Sigmoid colon (tissue), 3 donors: Measurements from ENCODE around the gene IL1R2.

Experiments used
- POLR2A ChIP-seq, 2 donors: fragments of 450-650 bp; IDR thresholded peaks; one replicate each; pipeline ENCODE4 v1.6.1; 2016; ENCODE audit warnings: antibody characterized with exemption in 2 of 2, mild to moderate bottlenecking in 2 of 2, moderate library complexity in 2 of 2
- TF ChIP-seq, protein P1 (sequence below), 4 experiments: fragments of 450-650 bp in 3 of 4; fragments of 200-600 bp in 1 of 4; IDR thresholded peaks; one replicate each; pipeline ENCODE4 v1.5.1; 2016 to 2019; ENCODE audit warnings: antibody characterized with exemption in 4 of 4, mild to moderate bottlenecking in 3 of 4, moderate library complexity in 2 of 4

GRCh38 chr2:102000012-102000411 is 8.3 kb downstream of the IL1R2 start:
- TF ChIP-seq POLR2A (IDR thresholded peaks at IDR 0.05), result no peak
- TF ChIP-seq, protein P1, sequence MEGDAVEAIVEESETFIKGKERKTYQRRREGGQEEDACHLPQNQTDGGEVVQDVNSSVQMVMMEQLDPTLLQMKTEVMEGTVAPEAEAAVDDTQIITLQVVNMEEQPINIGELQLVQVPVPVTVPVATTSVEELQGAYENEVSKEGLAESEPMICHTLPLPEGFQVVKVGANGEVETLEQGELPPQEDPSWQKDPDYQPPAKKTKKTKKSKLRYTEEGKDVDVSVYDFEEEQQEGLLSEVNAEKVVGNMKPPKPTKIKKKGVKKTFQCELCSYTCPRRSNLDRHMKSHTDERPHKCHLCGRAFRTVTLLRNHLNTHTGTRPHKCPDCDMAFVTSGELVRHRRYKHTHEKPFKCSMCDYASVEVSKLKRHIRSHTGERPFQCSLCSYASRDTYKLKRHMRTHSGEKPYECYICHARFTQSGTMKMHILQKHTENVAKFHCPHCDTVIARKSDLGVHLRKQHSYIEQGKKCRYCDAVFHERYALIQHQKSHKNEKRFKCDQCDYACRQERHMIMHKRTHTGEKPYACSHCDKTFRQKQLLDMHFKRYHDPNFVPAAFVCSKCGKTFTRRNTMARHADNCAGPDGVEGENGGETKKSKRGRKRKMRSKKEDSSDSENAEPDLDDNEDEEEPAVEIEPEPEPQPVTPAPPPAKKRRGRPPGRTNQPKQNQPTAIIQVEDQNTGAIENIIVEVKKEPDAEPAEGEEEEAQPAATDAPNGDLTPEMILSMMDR (IDR thresholded peaks at IDR 0.05), result no peak
